Sigmoid colon (tissue), 3 donors: ENCODE results near the gene PTPRD.

Source experiments
- POLR2A ChIP-seq, 2 donors: fragments of 450-650 bp; IDR thresholded peaks; one replicate each; pipeline ENCODE4 v1.6.1; 2016; ENCODE audit warnings: antibody characterized with exemption in 2 of 2, mild to moderate bottlenecking in 2 of 2, moderate library complexity in 2 of 2
- TF ChIP-seq, protein P1 (sequence below), 4 experiments: fragments of 450-650 bp in 3 of 4; fragments of 200-600 bp in 1 of 4; IDR thresholded peaks; one replicate each; pipeline ENCODE4 v1.5.1; 2016 to 2019; ENCODE audit warnings: antibody characterized with exemption in 4 of 4, mild to moderate bottlenecking in 3 of 4, moderate library complexity in 2 of 4

DNA sequence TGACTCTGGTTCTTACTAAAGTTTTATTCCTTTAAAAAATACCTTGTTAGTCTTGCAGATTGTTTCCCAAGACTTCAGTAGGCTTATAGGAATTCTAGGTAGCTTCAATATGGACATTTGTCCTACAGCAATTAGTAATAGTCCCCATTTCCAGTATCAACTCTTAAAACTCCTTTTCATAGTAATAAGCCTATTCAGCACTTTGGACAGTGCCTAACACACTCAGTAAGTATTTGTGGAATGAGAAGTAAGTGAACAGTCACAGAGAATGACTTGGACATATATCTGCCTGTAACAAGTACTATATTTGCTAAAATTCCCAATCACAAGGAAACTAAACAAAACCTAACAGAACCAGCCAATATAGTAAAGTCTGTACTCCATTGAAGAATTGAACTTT lies 1521.4 kb downstream of the PTPRD start:
- TF ChIP-seq, protein P1, sequence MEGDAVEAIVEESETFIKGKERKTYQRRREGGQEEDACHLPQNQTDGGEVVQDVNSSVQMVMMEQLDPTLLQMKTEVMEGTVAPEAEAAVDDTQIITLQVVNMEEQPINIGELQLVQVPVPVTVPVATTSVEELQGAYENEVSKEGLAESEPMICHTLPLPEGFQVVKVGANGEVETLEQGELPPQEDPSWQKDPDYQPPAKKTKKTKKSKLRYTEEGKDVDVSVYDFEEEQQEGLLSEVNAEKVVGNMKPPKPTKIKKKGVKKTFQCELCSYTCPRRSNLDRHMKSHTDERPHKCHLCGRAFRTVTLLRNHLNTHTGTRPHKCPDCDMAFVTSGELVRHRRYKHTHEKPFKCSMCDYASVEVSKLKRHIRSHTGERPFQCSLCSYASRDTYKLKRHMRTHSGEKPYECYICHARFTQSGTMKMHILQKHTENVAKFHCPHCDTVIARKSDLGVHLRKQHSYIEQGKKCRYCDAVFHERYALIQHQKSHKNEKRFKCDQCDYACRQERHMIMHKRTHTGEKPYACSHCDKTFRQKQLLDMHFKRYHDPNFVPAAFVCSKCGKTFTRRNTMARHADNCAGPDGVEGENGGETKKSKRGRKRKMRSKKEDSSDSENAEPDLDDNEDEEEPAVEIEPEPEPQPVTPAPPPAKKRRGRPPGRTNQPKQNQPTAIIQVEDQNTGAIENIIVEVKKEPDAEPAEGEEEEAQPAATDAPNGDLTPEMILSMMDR (IDR thresholded peaks at IDR 0.05) = no peak
- TF ChIP-seq POLR2A (IDR thresholded peaks at IDR 0.05) = no peak
